ENCODE data around the gene WNT16. TPM values are rescaled to one million over a fixed set of nuclear protein-coding genes. Genes with fewer than 3 reads are reported as not detected.

WNT16 gene
- total and polyA plus RNA-seq, 7 experiments from 2014 or later = not detected

GRCh38 chr7:121385056-121385799 lies 56.4 kb downstream of the WNT16 start:
- peaks cover 6 to 38% of the 10 kb centered on the region in 2 donors for H3K4me1 ChIP-seq (ENCODE audit: control insufficient read depth in 2 of 2, insufficient read depth in 2 of 2, low read length in 2 of 2)
- H3K27me3 Mint-ChIP-seq = no peaks in the 10 kb centered on the region
- H3K36me3 ChIP-seq (ENCODE audit: control insufficient read depth in 2 of 3, insufficient read depth in 3 of 3, low read length in 3 of 3) = no peaks in the 10 kb centered on the region
- no peaks in the 10 kb centered on the region for H3K9me3 Mint-ChIP-seq
- ChIA-PET POLR2A (interaction anchor here (1.0 to 1.2 kb wide), 2 partner anchors 11 to 13 kb away, joined by 3 to 11 read pairs; partner anchors contain the start of gene FAM3C), CTCF (interaction anchor here (0.6 to 3.5 kb wide), 4 partner anchors 11 to 18 kb away, joined by 3 to 26 read pairs (median 4); partner anchors contain the start of gene FAM3C)
- H3K27ac Mint-ChIP-seq = peak overlapping the region in 4 of 9 donors; percentile 16 to 55 (median 32)
- no peak overlapping the region for H3K27ac ChIP-seq (ENCODE audit: low read depth, low read length)
- H3K4me3 ChIP-seq (ENCODE audit: low read length) = no peak overlapping the region
- intact Hi-C loops (cut with micrococcal nuclease) = loop anchor here in 1 of 2 donors (1.0 kb wide), 1 partner anchor 10 kb away; no protein-coding TSS in a partner anchor
- H3K4me1 Mint-ChIP-seq = peaks cover 24 to 78% (median 71%) of the 10 kb centered on the region in 7 donors
- ATAC-seq (no peak), DNase-seq (no peak)
- H3K9me3 ChIP-seq (ENCODE audit: control insufficient read depth in 2 of 3, low read length in 3 of 3) = no peaks in the 10 kb centered on the region
- H3K4me3 Mint-ChIP-seq = peak overlapping the region in 4 of 10 donors; percentile 2 to 67 (median 47)
- H3K27me3 ChIP-seq (ENCODE audit: control insufficient read depth in 2 of 2, insufficient read depth in 2 of 2, low read length in 2 of 2) = no peaks in the 10 kb centered on the region
- peaks cover 0 to 10% (median 5%) of the 10 kb centered on the region in 5 donors for H3K36me3 Mint-ChIP-seq

DNA sequence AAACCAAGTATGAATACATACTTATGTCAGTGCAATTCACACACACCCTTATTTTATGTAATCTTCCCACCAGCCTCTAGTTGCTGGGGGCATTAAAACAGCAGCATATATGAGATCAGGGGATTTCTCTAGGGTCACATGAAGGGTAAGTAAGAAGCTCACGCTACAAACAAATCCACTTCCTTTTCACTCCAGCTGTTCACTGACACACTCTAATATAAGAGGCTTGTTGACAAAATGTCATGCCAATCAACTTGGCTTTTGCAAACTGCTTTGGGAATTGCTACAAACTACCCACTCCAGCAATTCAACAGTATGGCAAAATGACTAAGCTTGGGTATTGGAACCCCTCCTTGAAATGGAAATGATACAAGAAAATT lies 57.0 kb downstream of the WNT16 start:
- Mint-ChIP-seq H3K4me1 (peaks cover 25 to 84% (median 73%) of the 10 kb centered on the region in 7 donors), H3K9me3 (no peaks in the 10 kb centered on the region), H3K4me3 (peak overlapping the region in 5 of 10 donors; percentile 23 to 47 (median 35)), H3K36me3 (peaks cover 0 to 10% (median 5%) of the 10 kb centered on the region in 5 donors), H3K27me3 (no peaks in the 10 kb centered on the region), H3K27ac (peak overlapping the region in 4 of 9 donors; percentile 16 to 74 (median 32))
- POLR2A ChIA-PET = interaction anchor here (1.0 to 1.2 kb wide), 2 partner anchors 10 to 12 kb away, joined by 3 to 11 read pairs; partner anchors contain the start of gene FAM3C
- H3K4me1 ChIP-seq (ENCODE audit: control insufficient read depth in 2 of 2, insufficient read depth in 2 of 2, low read length in 2 of 2) = peaks cover 6 to 39% of the 10 kb centered on the region in 2 donors
- peak in 3 of 9 donors; percentile 15 to 51 (median 39) for DNase-seq
- H3K27ac ChIP-seq (ENCODE audit: low read depth, low read length) = no peak overlapping the region
- CTCF ChIA-PET = interaction anchor here (1.0 to 3.5 kb wide), 3 partner anchors 10 to 19 kb away, joined by 3 to 26 read pairs (median 4); partner anchors contain the start of gene FAM3C
- no peaks in the 10 kb centered on the region for H3K27me3 ChIP-seq (ENCODE audit: control insufficient read depth in 2 of 2, insufficient read depth in 2 of 2, low read length in 2 of 2)
- no peak overlapping the region for H3K4me3 ChIP-seq (ENCODE audit: low read length)
- H3K9me3 ChIP-seq (ENCODE audit: control insufficient read depth in 2 of 3, low read length in 3 of 3) = no peaks in the 10 kb centered on the region
- intact Hi-C loops (cut with micrococcal nuclease) = loop anchor here in 1 of 2 donors (1.0 kb wide), 1 partner anchor 10 kb away; no protein-coding TSS in a partner anchor
- no peaks in the 10 kb centered on the region for H3K36me3 ChIP-seq (ENCODE audit: control insufficient read depth in 2 of 3, insufficient read depth in 3 of 3, low read length in 3 of 3)
- peak; percentile 83 for ATAC-seq

DNA sequence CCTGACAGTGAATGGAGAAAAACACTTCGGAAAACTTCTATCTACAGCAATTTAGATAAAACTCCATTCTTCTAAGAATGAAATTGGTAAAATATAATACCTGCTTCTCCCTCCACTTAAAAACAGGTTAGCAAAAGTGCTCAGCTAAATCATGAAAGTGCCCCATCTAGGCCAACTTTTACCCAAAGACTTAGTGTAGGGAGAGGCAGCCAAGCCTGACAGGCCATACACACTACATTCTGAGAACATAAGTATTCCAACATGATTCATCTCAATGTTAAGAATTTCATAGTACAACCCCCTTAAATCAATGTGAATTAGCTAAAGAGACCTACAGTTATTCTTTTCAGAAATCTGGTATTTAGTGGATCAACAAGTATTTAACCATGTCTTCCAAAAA lies 60.1 kb downstream of the WNT16 start:
- H3K36me3 ChIP-seq (ENCODE audit: control insufficient read depth in 2 of 3, insufficient read depth in 3 of 3, low read length in 3 of 3) = no peaks in the 10 kb centered on the region
- Mint-ChIP-seq H3K4me1 (peaks cover 29 to 93% (median 87%) of the 10 kb centered on the region in 7 donors), H3K36me3 (peaks cover 0 to 20% (median 10%) of the 10 kb centered on the region in 5 donors), H3K9me3 (peaks cover 0 to 3% (median 0%) of the 10 kb centered on the region in 11 donors), H3K27ac (peak overlapping the region in 7 of 9 donors; percentile 2 to 65 (median 34)), H3K4me3 (peak overlapping the region in 1 of 10 donors; percentile 8), H3K27me3 (no peaks in the 10 kb centered on the region)
- no peak overlapping the region for H3K4me3 ChIP-seq (ENCODE audit: low read length)
- H3K27ac ChIP-seq (ENCODE audit: low read depth, low read length) = no peak overlapping the region
- DNase-seq = no peak
- H3K27me3 ChIP-seq (ENCODE audit: control insufficient read depth in 2 of 2, insufficient read depth in 2 of 2, low read length in 2 of 2) = no peaks in the 10 kb centered on the region
- no peaks in the 10 kb centered on the region for H3K9me3 ChIP-seq (ENCODE audit: control insufficient read depth in 2 of 3, low read length in 3 of 3)
- peaks cover 6 to 32% of the 10 kb centered on the region in 2 donors for H3K4me1 ChIP-seq (ENCODE audit: control insufficient read depth in 2 of 2, insufficient read depth in 2 of 2, low read length in 2 of 2)
- intact Hi-C loops (cut with micrococcal nuclease) = no loop called here
- no peak for ATAC-seq
- ChIA-PET POLR2A (interaction anchor here (0.7 kb wide), 1 partner anchor 52 kb away, joined by 3 read pairs; no protein-coding TSS in a partner anchor), CTCF (interaction anchor here (0.6 to 0.7 kb wide), 3 partner anchors 9 to 227 kb away, joined by 3 to 4 read pairs (median 3); no protein-coding TSS in a partner anchor)

DNA sequence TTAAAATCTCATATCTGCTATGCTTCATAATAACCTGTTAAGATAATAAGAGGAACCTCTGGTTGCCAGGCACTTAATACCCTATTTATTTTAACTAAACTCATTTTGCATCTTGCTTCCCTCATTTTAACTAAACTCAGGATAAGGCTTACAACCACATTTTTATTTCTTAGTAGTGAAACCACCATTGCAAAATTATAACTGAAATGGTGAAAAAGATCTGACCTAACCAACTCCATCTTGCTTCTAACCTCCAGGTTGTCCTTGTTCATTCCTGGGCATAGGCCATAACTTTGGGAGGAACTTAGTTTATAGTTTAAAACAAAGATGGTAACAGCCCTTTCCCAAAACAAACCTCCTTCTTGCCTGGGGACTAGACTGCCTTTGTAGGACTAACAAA lies 61.3 kb downstream of the WNT16 start:
- Histone ChIP-seq H3K36me3 (ENCODE audit: control insufficient read depth in 2 of 3, insufficient read depth in 3 of 3, low read length in 3 of 3) (no peaks in the 10 kb centered on the region), H3K9me3 (ENCODE audit: control insufficient read depth in 2 of 3, low read length in 3 of 3) (no peaks in the 10 kb centered on the region), H3K4me3 (ENCODE audit: low read length) (no peak overlapping the region), H3K4me1 (ENCODE audit: control insufficient read depth in 2 of 2, insufficient read depth in 2 of 2, low read length in 2 of 2) (peaks cover 6 to 22% of the 10 kb centered on the region in 2 donors), H3K27me3 (ENCODE audit: control insufficient read depth in 2 of 2, insufficient read depth in 2 of 2, low read length in 2 of 2) (no peaks in the 10 kb centered on the region), H3K27ac (ENCODE audit: low read depth, low read length) (no peak overlapping the region)
- Mint-ChIP-seq H3K4me3 (peak overlapping the region in 4 of 10 donors; percentile 20 to 53 (median 39)), H3K27me3 (no peaks in the 10 kb centered on the region), H3K4me1 (peaks cover 24 to 93% (median 86%) of the 10 kb centered on the region in 7 donors), H3K27ac (peak overlapping the region in 7 of 9 donors; percentile 21 to 77 (median 43)), H3K9me3 (peaks cover 0 to 3% (median 0%) of the 10 kb centered on the region in 11 donors), H3K36me3 (peaks cover 0 to 18% (median 10%) of the 10 kb centered on the region in 5 donors)
- CTCF ChIA-PET = interaction anchor here (1.6 kb wide), 1 partner anchor 22 kb away, joined by 3 read pairs; no protein-coding TSS in a partner anchor
- POLR2A ChIA-PET = interaction anchor here (1.1 kb wide), 1 partner anchor 48 kb away, joined by 3 read pairs; no protein-coding TSS in a partner anchor
- intact Hi-C loops (cut with micrococcal nuclease) = loop anchor here in 1 of 2 donors (10.0 kb wide), 1 partner anchor 405 kb away; the partner anchor contains the start of gene CPED1
- DNase-seq = no peak
- no peak for ATAC-seq

- Mint-ChIP-seq H3K4me1 (peaks cover 27 to 93% (median 81%) of the 10 kb centered on the region in 7 donors), H3K4me3 (peak overlapping the region in 5 of 10 donors; percentile 20 to 53 (median 32)), H3K36me3 (peaks cover 0 to 18% (median 10%) of the 10 kb centered on the region in 5 donors), H3K9me3 (peaks cover 0 to 3% (median 0%) of the 10 kb centered on the region in 11 donors), H3K27ac (peak overlapping the region in 6 of 9 donors; percentile 21 to 77 (median 51)), H3K27me3 (no peaks in the 10 kb centered on the region)
- H3K36me3 ChIP-seq (ENCODE audit: control insufficient read depth in 2 of 3, insufficient read depth in 3 of 3, low read length in 3 of 3) = no peaks in the 10 kb centered on the region
- H3K27ac ChIP-seq (ENCODE audit: low read depth, low read length) = no peak overlapping the region
- no peaks in the 10 kb centered on the region for H3K9me3 ChIP-seq (ENCODE audit: control insufficient read depth in 2 of 3, low read length in 3 of 3)
- ATAC-seq = no peak
- DNase-seq = peak in 2 of 9 donors; percentile 15 to 16
- no peak overlapping the region for H3K4me3 ChIP-seq (ENCODE audit: low read length)
- CTCF ChIA-PET = interaction anchor here (0.7 to 1.6 kb wide), 2 partner anchors 21 to 23 kb away, joined by 3 read pairs; no protein-coding TSS in a partner anchor
- POLR2A ChIA-PET = interaction anchor here (0.7 to 1.1 kb wide), 2 partner anchors 9 to 47 kb away, joined by 3 to 4 read pairs; no protein-coding TSS in a partner anchor
- intact Hi-C loops (cut with micrococcal nuclease) = loop anchor here in 1 of 2 donors (10.0 kb wide), 1 partner anchor 406 kb away; the partner anchor contains the start of gene CPED1
- peaks cover 6 to 17% of the 10 kb centered on the region in 2 donors for H3K4me1 ChIP-seq (ENCODE audit: control insufficient read depth in 2 of 2, insufficient read depth in 2 of 2, low read length in 2 of 2)
- H3K27me3 ChIP-seq (ENCODE audit: control insufficient read depth in 2 of 2, insufficient read depth in 2 of 2, low read length in 2 of 2) = no peaks in the 10 kb centered on the region
Observed at GRCh38 chr7:121390617-121391016, 61.8 kb downstream of the WNT16 start.
